Liver (tissue), 9 donors: ENCODE results near the gene MRPS14. TPM values are rescaled to one million over a fixed set of nuclear protein-coding genes. Genes with fewer than 3 reads are reported as not detected.

Experiments used
- DNase-seq: peaks from one replicate; pipeline ENCODE4 v3.0.0-alpha.2; 2017; ENCODE audit warnings: low spot score
- H3K27ac ChIP-seq, 2 donors: one replicate each; pipeline ENCODE4 v1.7.0; 2013; ENCODE audit warnings: inconsistent platforms in 2 of 2, low read length in 2 of 2, control low read depth in 1 of 2, low read depth in 1 of 2, mild to moderate bottlenecking in 1 of 2
- H3K27me3 ChIP-seq, 4 donors: one replicate each; pipeline versions ENCODE4 v1.6.1 to v1.7.0; 2013; ENCODE audit warnings: low read length in 3 of 4, inconsistent platforms in 1 of 4, mild to moderate bottlenecking in 1 of 4, moderate library complexity in 1 of 4; ENCODE audit not compliant: control insufficient read depth in 4 of 4, insufficient read depth in 4 of 4
- H3K36me3 ChIP-seq, 4 donors: one replicate each; pipeline versions ENCODE4 v1.6.1 to v1.7.0; 2013; ENCODE audit warnings: low read length in 3 of 4, mild to moderate bottlenecking in 3 of 4, low read depth in 1 of 4, moderate library complexity in 1 of 4; ENCODE audit not compliant: control insufficient read depth in 4 of 4, insufficient read depth in 3 of 4
- H3K4me1 ChIP-seq, 4 donors: one replicate each; pipeline versions ENCODE4 v1.6.1 to v1.7.0; 2013; ENCODE audit warnings: low read length in 3 of 4, mild to moderate bottlenecking in 3 of 4, moderate library complexity in 1 of 4; ENCODE audit not compliant: control insufficient read depth in 4 of 4, insufficient read depth in 4 of 4
- H3K4me3 ChIP-seq, 3 donors: one replicate each; pipeline versions ENCODE4 v1.6.1 to v1.7.0; 2013; ENCODE audit warnings: low read length in 3 of 3, control low read depth in 1 of 3, low read depth in 1 of 3, mild to moderate bottlenecking in 1 of 3
- H3K9ac ChIP-seq, 2 donors: one replicate each; pipeline ENCODE4 v1.7.0; 2013; ENCODE audit warnings: low read length in 2 of 2, mild to moderate bottlenecking in 2 of 2, moderate library complexity in 2 of 2, control low read depth in 1 of 2, low read depth in 1 of 2
- H3K9me3 ChIP-seq, 4 donors: one replicate each; pipeline versions ENCODE4 v1.6.1 to v1.7.0; 2013; ENCODE audit warnings: low read length in 3 of 4; ENCODE audit not compliant: control insufficient read depth in 4 of 4
- EGR1 ChIP-seq, 2 donors: IDR thresholded peaks; 2 replicates each; pipeline ENCODE4 v1.6.1; 2016 to 2018; ENCODE audit warnings: antibody characterized with exemption in 2 of 2, low read depth in 2 of 2
- FOXA2 ChIP-seq: IDR thresholded peaks from 2 replicates; pipeline ENCODE4 v1.6.1; 2016; ENCODE audit warnings: antibody characterized with exemption
- GABPA ChIP-seq, 2 donors: IDR thresholded peaks in 1 of 2; conservative IDR thresholded peaks in 1 of 2; 2 replicates each; pipeline ENCODE4 v1.6.1; 2016; ENCODE audit warnings: antibody characterized with exemption in 2 of 2, mild to moderate bottlenecking in 1 of 2, moderate library complexity in 1 of 2
- HNF4A ChIP-seq, 2 donors: conservative IDR thresholded peaks; 2 replicates each; pipeline ENCODE4 v1.6.1; 2016; ENCODE audit warnings: antibody characterized with exemption in 2 of 2, mild to moderate bottlenecking in 2 of 2
- HNF4G ChIP-seq: IDR thresholded peaks from 2 replicates; pipeline ENCODE4 v1.6.1; 2016; ENCODE audit warnings: antibody characterized with exemption
- JUND ChIP-seq, 2 donors: IDR thresholded peaks; 2 replicates each; pipeline ENCODE4 v1.6.1; 2016; ENCODE audit warnings: antibody characterized with exemption in 2 of 2
- RAD21 ChIP-seq, 2 donors: IDR thresholded peaks; 2 replicates each; pipeline ENCODE4 v1.6.1; 2016; ENCODE audit warnings: antibody characterized with exemption in 2 of 2, mild to moderate bottlenecking in 2 of 2
- RXRA ChIP-seq, 2 donors: IDR thresholded peaks; 2 replicates each; pipeline ENCODE4 v1.6.1; 2017 to 2018; ENCODE audit warnings: antibody characterized with exemption in 2 of 2, mild to moderate bottlenecking in 1 of 2
- SP1 ChIP-seq: IDR thresholded peaks from 2 replicates; pipeline ENCODE4 v1.6.1; 2018; ENCODE audit warnings: antibody characterized with exemption, mild to moderate bottlenecking
- TAF1 ChIP-seq: conservative IDR thresholded peaks from 2 replicates; pipeline ENCODE4 v1.6.1; 2016; ENCODE audit warnings: antibody characterized with exemption, mild to moderate bottlenecking
- WGBS: extraction: QIAGEN DNeasy Blood & Tissue Kit; methylation state at CpG from one replicate; pipeline ENCODE4 v1.1.7; 2013; 5-methylcytosine and 5-hydroxymethylcytosine counted together
- polyA plus RNA-seq, 2 donors: library from polyadenylated mRNA; stranded (reverse) in 1 of 2; unstranded in 1 of 2; fragments of 200-250 nt in 1 of 2; fragments of >200 nt in 1 of 2; fragmentation: Nextera tagmentation in 1 of 2; extraction: Ambion mirVana in 1 of 2; gene quantifications; one replicate each; pipeline versions ENCODE4 v1.2.1 to v1.2.3, GENCODE V29; 2013 to 2015
- total RNA-seq, 2 donors: library from RNA; depleted of rRNA; stranded (reverse); fragments of >200 nt; gene quantifications; one replicate each; pipeline ENCODE4 v1.2.3, GENCODE V29; 2014
- TF ChIP-seq, protein P1 (sequence below): IDR thresholded peaks from 2 replicates; pipeline ENCODE4 v1.6.1; 2016; ENCODE audit warnings: antibody characterized with exemption, mild to moderate bottlenecking
- TF ChIP-seq, protein P2 (sequence below): IDR thresholded peaks from 2 replicates; pipeline ENCODE4 v1.6.1; 2016; ENCODE audit warnings: antibody characterized with exemption
- TF ChIP-seq, protein P3 (sequence below): IDR thresholded peaks from 2 replicates; pipeline ENCODE4 v1.6.1; 2016; ENCODE audit warnings: antibody characterized with exemption
- TF ChIP-seq, protein P4 (sequence below): fragments of 150-350 bp; IDR thresholded peaks from 2 replicates; pipeline ENCODE4 v1.5.1; 2017; ENCODE audit warnings: improper control_type of control experiment, low read depth, low read length; ENCODE audit not compliant: missing input control
- TF ChIP-seq, protein P5 (sequence below): IDR thresholded peaks from 2 replicates; pipeline ENCODE4 v1.6.1; 2016; ENCODE audit warnings: antibody characterized with exemption
- donor health status: healthy.
- donor health status: healthy.
- donor health status: healthy.
- donor health status: healthy.
- donor health status: healthy.

The MRPS14 gene
- total and polyA plus RNA-seq, 4 donors, result 14.9 to 41.4 (median 22.4) TPM

DNA sequence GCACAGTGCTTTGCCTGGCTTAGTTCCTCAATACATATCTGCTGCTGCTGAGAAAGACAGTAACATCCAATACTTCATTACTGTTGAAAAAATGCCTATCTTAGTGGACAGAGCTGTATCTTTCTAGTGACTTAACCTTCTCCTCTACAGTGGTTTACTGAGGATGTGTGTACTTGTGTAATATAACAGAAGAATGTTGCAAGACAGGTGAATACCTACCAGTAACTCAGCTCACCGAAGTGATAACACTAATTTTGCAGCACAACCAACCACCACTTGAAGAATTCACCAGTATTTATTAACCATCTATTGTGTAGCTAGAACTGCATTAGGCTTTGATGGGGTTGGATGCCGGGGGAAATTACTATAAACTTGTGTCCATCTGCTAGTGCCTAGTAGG is 27.8 kb upstream of the MRPS14 start:
- Histone ChIP-seq H3K36me3 (no peaks in the 10 kb centered on the region), H3K27me3 (peaks cover 0 to 5% (median 0%) of the 10 kb centered on the region in 4 donors), H3K4me3 (no peak overlapping the region), H3K27ac (no peak overlapping the region), H3K9ac (no peak overlapping the region), H3K4me1 (no peaks in the 10 kb centered on the region), H3K9me3 (no peaks in the 10 kb centered on the region)
- WGBS, result 80% methylated on average over 2 of the region's 2 CpGs
- TF ChIP-seq EGR1 (IDR thresholded peaks at IDR 0.05; ENCODE audit: low read depth in 2 of 2), result no peak
- TF ChIP-seq, protein P1, sequence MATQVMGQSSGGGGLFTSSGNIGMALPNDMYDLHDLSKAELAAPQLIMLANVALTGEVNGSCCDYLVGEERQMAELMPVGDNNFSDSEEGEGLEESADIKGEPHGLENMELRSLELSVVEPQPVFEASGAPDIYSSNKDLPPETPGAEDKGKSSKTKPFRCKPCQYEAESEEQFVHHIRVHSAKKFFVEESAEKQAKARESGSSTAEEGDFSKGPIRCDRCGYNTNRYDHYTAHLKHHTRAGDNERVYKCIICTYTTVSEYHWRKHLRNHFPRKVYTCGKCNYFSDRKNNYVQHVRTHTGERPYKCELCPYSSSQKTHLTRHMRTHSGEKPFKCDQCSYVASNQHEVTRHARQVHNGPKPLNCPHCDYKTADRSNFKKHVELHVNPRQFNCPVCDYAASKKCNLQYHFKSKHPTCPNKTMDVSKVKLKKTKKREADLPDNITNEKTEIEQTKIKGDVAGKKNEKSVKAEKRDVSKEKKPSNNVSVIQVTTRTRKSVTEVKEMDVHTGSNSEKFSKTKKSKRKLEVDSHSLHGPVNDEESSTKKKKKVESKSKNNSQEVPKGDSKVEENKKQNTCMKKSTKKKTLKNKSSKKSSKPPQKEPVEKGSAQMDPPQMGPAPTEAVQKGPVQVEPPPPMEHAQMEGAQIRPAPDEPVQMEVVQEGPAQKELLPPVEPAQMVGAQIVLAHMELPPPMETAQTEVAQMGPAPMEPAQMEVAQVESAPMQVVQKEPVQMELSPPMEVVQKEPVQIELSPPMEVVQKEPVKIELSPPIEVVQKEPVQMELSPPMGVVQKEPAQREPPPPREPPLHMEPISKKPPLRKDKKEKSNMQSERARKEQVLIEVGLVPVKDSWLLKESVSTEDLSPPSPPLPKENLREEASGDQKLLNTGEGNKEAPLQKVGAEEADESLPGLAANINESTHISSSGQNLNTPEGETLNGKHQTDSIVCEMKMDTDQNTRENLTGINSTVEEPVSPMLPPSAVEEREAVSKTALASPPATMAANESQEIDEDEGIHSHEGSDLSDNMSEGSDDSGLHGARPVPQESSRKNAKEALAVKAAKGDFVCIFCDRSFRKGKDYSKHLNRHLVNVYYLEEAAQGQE, result no peak
- TF ChIP-seq RXRA (IDR thresholded peaks at IDR 0.05), result no peak
- TF ChIP-seq, protein P2, sequence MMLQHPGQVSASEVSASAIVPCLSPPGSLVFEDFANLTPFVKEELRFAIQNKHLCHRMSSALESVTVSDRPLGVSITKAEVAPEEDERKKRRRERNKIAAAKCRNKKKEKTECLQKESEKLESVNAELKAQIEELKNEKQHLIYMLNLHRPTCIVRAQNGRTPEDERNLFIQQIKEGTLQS, result no peak
- TF ChIP-seq, protein P3, sequence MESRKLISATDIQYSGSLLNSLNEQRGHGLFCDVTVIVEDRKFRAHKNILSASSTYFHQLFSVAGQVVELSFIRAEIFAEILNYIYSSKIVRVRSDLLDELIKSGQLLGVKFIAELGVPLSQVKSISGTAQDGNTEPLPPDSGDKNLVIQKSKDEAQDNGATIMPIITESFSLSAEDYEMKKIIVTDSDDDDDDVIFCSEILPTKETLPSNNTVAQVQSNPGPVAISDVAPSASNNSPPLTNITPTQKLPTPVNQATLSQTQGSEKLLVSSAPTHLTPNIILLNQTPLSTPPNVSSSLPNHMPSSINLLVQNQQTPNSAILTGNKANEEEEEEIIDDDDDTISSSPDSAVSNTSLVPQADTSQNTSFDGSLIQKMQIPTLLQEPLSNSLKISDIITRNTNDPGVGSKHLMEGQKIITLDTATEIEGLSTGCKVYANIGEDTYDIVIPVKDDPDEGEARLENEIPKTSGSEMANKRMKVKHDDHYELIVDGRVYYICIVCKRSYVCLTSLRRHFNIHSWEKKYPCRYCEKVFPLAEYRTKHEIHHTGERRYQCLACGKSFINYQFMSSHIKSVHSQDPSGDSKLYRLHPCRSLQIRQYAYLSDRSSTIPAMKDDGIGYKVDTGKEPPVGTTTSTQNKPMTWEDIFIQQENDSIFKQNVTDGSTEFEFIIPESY, result no peak
- no peak for TF ChIP-seq FOXA2
- TF ChIP-seq HNF4G, result no peak
- TF ChIP-seq TAF1, result no peak
- no peak for DNase-seq

DNA sequence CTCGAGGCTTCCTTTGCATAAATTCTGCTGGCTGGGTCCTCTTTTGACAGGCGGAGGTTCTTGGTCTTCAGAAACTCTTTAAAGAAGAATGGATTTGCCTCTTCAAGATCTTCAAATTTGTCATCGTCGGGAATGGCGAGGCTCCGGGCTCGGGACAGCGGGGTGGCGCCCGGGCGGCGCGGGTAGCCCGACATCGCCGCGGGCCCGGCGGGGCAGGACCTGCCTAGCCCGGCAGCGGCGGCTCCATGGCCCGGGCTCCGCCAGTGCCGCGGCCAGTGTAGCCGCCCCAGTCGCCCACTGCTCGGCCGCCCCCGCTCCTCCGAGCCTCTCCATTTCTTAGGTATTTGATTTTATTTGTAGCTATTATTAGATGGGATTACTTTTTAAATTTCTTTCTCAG is 22.3 kb upstream of the MRPS14 start:
- no peak overlapping the region for H3K27ac ChIP-seq
- no peaks in the 10 kb centered on the region for H3K4me1 ChIP-seq
- DNase-seq, result no peak
- no peak overlapping the region for H3K4me3 ChIP-seq
- peaks cover 0 to 1% (median 0%) of the 10 kb centered on the region in 4 donors for H3K9me3 ChIP-seq
- no peaks in the 10 kb centered on the region for H3K36me3 ChIP-seq
- 97% methylated on average over 32 of the region's 32 CpGs for WGBS
- no peak for TF ChIP-seq JUND (IDR thresholded peaks at IDR 0.05)
- TF ChIP-seq, protein P4, sequence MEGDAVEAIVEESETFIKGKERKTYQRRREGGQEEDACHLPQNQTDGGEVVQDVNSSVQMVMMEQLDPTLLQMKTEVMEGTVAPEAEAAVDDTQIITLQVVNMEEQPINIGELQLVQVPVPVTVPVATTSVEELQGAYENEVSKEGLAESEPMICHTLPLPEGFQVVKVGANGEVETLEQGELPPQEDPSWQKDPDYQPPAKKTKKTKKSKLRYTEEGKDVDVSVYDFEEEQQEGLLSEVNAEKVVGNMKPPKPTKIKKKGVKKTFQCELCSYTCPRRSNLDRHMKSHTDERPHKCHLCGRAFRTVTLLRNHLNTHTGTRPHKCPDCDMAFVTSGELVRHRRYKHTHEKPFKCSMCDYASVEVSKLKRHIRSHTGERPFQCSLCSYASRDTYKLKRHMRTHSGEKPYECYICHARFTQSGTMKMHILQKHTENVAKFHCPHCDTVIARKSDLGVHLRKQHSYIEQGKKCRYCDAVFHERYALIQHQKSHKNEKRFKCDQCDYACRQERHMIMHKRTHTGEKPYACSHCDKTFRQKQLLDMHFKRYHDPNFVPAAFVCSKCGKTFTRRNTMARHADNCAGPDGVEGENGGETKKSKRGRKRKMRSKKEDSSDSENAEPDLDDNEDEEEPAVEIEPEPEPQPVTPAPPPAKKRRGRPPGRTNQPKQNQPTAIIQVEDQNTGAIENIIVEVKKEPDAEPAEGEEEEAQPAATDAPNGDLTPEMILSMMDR, result no peak
- TF ChIP-seq EGR1 (IDR thresholded peaks at IDR 0.05; ENCODE audit: low read depth in 2 of 2), result no peak
- TF ChIP-seq RAD21 (IDR thresholded peaks at IDR 0.05), result no peak
- TF ChIP-seq FOXA2, result no peak
- no peak for TF ChIP-seq SP1
- TF ChIP-seq, protein P5, sequence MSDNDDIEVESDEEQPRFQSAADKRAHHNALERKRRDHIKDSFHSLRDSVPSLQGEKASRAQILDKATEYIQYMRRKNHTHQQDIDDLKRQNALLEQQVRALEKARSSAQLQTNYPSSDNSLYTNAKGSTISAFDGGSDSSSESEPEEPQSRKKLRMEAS, result no peak
- no peak for TF ChIP-seq HNF4A (conservative IDR thresholded peaks at IDR 0.05)
- TF ChIP-seq GABPA (IDR thresholded peaks at IDR 0.05 in 1 of 2, conservative IDR thresholded peaks at IDR 0.05 in 1 of 2), result no peak
- no peak for TF ChIP-seq TAF1
- H3K9ac ChIP-seq, result no peak overlapping the region
- H3K27me3 ChIP-seq, result peaks cover 0 to 5% (median 0%) of the 10 kb centered on the region in 4 donors
